ENCODE results near the gene SCTR. TPM values are rescaled to one million over a fixed set of nuclear protein-coding genes. Genes with fewer than 3 reads are reported as not detected.

SCTR gene
- total RNA-seq, 1 experiment from 2014 or later, result not detected

DNA sequence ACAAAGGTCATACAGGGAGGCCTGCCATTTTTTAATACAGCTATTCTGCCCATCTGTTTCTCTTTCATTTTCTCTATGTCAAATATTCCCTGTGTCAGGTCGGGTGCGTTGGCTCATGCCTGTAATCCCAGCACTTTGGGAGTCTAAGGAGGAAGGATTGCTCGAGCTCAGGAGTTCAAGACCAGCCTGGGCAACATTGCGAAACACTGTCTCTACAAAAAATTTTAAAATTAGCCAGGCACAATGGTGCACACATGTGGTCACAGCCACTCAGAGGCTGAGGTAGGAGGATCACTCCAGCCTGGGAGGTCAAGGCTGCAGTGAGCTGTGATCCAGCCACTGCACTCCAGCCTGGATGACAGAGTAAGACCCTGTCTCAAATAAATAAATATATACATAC is 57.9 kb downstream of the SCTR start:
- intact Hi-C loops (cut with micrococcal nuclease; ENCODE audit: unreplicated experiment), result no loop called here
- CTCF ChIA-PET, result no interaction called here
- Histone ChIP-seq H3K27ac (ENCODE audit: low read length) (no peak overlapping the region), H3K27me3 (ENCODE audit: control insufficient read depth, insufficient read depth, low read length) (0 out of 2 replicates have a peak, but pooled peaks cover 2% of the 10 kb centered on the region), H3K36me3 (ENCODE audit: control insufficient read depth, insufficient read depth, low read length) (no peaks in the 10 kb centered on the region), H3K9me3 (ENCODE audit: control insufficient read depth, insufficient read depth, low read depth, low read length) (no peaks in the 10 kb centered on the region), H3K4me3 (ENCODE audit: low read depth in 2 of 2, low read length in 2 of 2) (no peak overlapping the region), H3K4me1 (ENCODE audit: control insufficient read depth, insufficient read depth, low read length) (no peaks in the 10 kb centered on the region)
- POLR2A ChIA-PET, result no interaction called here
- no peak for DNase-seq (ENCODE audit: low read depth, low spot score)
- ATAC-seq, result no peak
- no TSS peak for BruUV-seq (replicated peaks)
- in situ Hi-C loops (cut with HindIII; ENCODE audit: low pct_unique_long_range_greater_than_20kb, low sequenced_read_pairs), result no loop called here
- TF ChIP-seq TCF7L2 (IDR thresholded peaks at IDR 0.05; ENCODE audit: low read depth, low read length) (no peak), POLR2AphosphoS5 (IDR thresholded peaks at IDR 0.05; ENCODE audit: low read depth, low read length) (no peak), SIN3A (IDR thresholded peaks at IDR 0.05; ENCODE audit: borderline replicate concordance, insufficient read depth, low read depth, low read length) (no peak)
- TF ChIP-seq, protein P1, sequence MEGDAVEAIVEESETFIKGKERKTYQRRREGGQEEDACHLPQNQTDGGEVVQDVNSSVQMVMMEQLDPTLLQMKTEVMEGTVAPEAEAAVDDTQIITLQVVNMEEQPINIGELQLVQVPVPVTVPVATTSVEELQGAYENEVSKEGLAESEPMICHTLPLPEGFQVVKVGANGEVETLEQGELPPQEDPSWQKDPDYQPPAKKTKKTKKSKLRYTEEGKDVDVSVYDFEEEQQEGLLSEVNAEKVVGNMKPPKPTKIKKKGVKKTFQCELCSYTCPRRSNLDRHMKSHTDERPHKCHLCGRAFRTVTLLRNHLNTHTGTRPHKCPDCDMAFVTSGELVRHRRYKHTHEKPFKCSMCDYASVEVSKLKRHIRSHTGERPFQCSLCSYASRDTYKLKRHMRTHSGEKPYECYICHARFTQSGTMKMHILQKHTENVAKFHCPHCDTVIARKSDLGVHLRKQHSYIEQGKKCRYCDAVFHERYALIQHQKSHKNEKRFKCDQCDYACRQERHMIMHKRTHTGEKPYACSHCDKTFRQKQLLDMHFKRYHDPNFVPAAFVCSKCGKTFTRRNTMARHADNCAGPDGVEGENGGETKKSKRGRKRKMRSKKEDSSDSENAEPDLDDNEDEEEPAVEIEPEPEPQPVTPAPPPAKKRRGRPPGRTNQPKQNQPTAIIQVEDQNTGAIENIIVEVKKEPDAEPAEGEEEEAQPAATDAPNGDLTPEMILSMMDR (IDR thresholded peaks at IDR 0.05), result no peak
- TF ChIP-seq, protein P2, sequence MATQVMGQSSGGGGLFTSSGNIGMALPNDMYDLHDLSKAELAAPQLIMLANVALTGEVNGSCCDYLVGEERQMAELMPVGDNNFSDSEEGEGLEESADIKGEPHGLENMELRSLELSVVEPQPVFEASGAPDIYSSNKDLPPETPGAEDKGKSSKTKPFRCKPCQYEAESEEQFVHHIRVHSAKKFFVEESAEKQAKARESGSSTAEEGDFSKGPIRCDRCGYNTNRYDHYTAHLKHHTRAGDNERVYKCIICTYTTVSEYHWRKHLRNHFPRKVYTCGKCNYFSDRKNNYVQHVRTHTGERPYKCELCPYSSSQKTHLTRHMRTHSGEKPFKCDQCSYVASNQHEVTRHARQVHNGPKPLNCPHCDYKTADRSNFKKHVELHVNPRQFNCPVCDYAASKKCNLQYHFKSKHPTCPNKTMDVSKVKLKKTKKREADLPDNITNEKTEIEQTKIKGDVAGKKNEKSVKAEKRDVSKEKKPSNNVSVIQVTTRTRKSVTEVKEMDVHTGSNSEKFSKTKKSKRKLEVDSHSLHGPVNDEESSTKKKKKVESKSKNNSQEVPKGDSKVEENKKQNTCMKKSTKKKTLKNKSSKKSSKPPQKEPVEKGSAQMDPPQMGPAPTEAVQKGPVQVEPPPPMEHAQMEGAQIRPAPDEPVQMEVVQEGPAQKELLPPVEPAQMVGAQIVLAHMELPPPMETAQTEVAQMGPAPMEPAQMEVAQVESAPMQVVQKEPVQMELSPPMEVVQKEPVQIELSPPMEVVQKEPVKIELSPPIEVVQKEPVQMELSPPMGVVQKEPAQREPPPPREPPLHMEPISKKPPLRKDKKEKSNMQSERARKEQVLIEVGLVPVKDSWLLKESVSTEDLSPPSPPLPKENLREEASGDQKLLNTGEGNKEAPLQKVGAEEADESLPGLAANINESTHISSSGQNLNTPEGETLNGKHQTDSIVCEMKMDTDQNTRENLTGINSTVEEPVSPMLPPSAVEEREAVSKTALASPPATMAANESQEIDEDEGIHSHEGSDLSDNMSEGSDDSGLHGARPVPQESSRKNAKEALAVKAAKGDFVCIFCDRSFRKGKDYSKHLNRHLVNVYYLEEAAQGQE (IDR thresholded peaks at IDR 0.05; ENCODE audit: insufficient read depth in 1 of 2, low read depth in 2 of 2, low read length in 1 of 2), result no peak

DNA sequence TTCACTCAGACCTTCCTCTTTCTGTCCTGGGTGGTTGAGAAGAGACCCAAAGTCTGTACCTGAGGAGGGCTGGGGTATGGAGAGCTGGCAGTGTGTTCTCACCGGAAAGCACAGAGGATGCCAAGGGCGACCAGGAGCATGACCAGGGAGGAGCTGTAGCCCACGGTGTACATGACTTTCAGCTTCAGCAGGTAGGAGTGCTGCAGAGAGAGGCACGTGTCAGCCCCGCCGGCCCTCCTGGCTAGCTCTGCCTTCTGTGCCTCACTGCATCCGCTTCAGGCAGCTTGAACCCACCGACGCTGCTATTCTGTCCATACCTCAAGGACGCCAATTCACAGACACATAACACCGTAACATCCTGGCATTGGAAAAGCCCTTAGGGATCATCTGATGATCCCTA is 58.6 kb downstream of the SCTR start:
- intact Hi-C loops (cut with micrococcal nuclease; ENCODE audit: unreplicated experiment), result no loop called here
- in situ Hi-C loops (cut with HindIII; ENCODE audit: low pct_unique_long_range_greater_than_20kb, low sequenced_read_pairs), result no loop called here
- POLR2A ChIA-PET, result no interaction called here

More for the DNA sequence above, 58.6 kb downstream of the SCTR start:
- TF ChIP-seq POLR2AphosphoS5 (IDR thresholded peaks at IDR 0.05; ENCODE audit: low read depth, low read length) (no peak), SIN3A (IDR thresholded peaks at IDR 0.05; ENCODE audit: borderline replicate concordance, insufficient read depth, low read depth, low read length) (no peak), TCF7L2 (IDR thresholded peaks at IDR 0.05; ENCODE audit: low read depth, low read length) (no peak)
- TF ChIP-seq, protein P1 (IDR thresholded peaks at IDR 0.05), result no peak
- TF ChIP-seq, protein P2 (IDR thresholded peaks at IDR 0.05; ENCODE audit: insufficient read depth in 1 of 2, low read depth in 2 of 2, low read length in 1 of 2), result no peak
- Histone ChIP-seq H3K36me3 (ENCODE audit: control insufficient read depth, insufficient read depth, low read length) (no peaks in the 10 kb centered on the region), H3K9me3 (ENCODE audit: control insufficient read depth, insufficient read depth, low read depth, low read length) (no peaks in the 10 kb centered on the region), H3K4me1 (ENCODE audit: control insufficient read depth, insufficient read depth, low read length) (no peaks in the 10 kb centered on the region), H3K27me3 (ENCODE audit: control insufficient read depth, insufficient read depth, low read length) (0 out of 2 replicates have a peak, but pooled peaks cover 2% of the 10 kb centered on the region), H3K4me3 (ENCODE audit: low read depth in 2 of 2, low read length in 2 of 2) (no peak overlapping the region), H3K27ac (ENCODE audit: low read length) (no peak overlapping the region)
- CTCF ChIA-PET, result no interaction called here
- BruUV-seq (replicated peaks), result no TSS peak
- ATAC-seq, result no peak; the same call in 1 of the 2 replicates
- DNase-seq (ENCODE audit: low read depth, low spot score), result no peak

Data from Panc1 (cell line).